T1000 (cell line): Measurements from ENCODE around the gene AUTS2.

Source experiments
- DNase-seq: peaks from one replicate; lab custom pipeline; 2025; ENCODE audit warnings: mixed read lengths; lab: John Stamatoyannopoulos, UW

AUTS2 gene

GRCh38 chr7:69857014-69857413, 258.7 kb downstream of the AUTS2 start:
- no peak for DNase-seq

GRCh38 chr7:69858471-69858870, 260.2 kb downstream of the AUTS2 start:
- DNase-seq = no peak

- no peak for DNase-seq
Observed at GRCh38 chr7:69859342-69859741, 261.1 kb downstream of the AUTS2 start.

- no peak for DNase-seq
Observed at GRCh38 chr7:69860486-69860885, 262.2 kb downstream of the AUTS2 start.

- DNase-seq = no peak
Observed at GRCh38 chr7:69860941-69861622, 262.8 kb downstream of the AUTS2 start.

- no peak for DNase-seq
Observed at GRCh38 chr7:69862413-69863064, 264.3 kb downstream of the AUTS2 start.

DNA sequence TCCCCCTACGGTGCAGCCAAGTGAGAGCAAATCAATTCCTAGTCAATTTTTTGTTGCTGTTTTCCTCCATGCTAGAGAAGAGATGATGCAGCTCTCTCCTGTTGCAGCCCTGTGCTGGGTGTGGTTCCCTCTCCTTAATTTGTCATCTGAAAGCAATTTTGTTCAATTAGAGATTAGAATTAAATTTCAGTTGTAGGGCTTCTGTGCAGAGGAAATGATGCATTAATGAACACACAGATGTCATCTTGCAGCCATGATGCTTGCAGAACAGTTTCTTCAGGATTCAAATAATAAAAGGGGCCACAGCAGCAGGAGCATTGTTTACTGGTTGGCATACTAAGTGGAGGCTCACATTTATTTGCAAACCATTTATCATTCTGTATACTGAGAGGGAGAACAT, 266.0 kb downstream of the AUTS2 start:
- DNase-seq = no peak

- no peak for DNase-seq
Observed at GRCh38 chr7:69864822-69865221, 266.5 kb downstream of the AUTS2 start.

DNA sequence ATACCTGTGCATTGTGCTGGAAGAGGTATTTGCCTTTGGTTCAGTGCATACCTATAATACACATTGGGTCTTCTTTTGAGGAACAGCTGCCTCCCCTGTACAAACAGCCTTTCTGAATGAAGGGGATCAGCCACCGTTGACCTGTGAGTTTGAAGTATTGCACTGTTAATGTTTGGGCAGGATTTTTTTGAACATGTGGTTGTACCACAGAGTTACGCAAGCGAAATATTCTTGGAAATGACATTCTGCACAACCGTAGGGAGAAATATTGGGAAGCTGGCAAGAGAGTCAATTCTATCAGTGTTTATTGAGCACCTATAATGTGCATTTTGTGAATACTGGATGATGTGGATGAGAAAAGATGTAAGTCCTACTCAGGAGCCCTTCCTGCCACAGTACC, 270.6 kb downstream of the AUTS2 start:
- no peak for DNase-seq

DNA sequence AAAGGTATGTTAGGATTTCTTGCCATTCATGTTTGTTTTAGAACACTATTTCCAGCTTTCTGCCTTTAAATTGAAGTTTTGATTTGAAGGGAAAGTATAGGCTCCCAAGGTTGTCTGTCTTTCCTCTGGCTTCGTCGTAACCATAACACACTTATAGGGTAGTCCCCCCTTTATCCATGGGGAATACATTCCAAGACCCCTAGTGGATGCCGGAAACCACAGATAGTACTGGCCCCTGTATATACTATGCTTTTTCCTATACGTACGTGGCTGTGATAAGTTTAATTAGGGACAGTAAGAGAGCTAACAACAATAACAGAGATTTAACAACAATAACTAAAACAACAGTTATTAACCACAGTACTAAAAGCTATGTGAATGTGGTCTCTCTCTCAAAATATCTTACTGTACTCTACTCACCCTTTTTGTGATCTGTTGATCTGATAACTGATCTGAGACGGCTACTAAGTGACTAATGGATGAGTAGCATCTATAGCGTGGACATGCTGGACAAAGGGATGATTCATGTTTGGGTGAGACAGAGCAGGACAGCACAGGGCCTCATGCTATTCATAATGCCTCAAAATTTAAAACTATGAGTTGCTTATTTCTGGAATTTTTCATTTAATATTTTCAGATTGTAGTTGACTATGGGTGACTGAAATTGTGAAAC, 273.1 kb downstream of the AUTS2 start:
- peak; percentile 2 for DNase-seq

GRCh38 chr7:69871886-69872569, 273.8 kb downstream of the AUTS2 start:
- DNase-seq = no peak

- no peak for DNase-seq
Observed at GRCh38 chr7:69873512-69873911, 275.2 kb downstream of the AUTS2 start.

GRCh38 chr7:69878015-69878414, 279.7 kb downstream of the AUTS2 start:
- no peak for DNase-seq

DNA sequence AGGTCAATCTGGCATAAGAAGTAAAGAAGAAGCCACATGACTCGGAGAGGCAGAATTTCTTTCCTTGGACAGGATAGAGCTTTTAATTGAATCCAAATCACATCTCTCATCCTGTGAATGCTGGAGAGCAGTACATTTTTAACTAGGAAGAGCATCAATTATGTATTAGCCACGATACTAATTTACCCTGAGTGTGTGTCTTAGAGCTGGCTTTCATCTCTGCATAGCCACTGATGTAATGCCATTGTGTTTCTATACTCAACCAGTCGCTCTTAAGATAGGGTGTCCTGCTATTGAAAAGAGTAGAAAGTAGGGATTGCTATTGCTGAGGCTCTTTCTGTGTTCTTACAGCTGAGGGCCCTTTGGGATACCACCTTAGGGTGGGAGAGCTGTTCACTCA, 280.3 kb downstream of the AUTS2 start:
- DNase-seq = no peak

DNA sequence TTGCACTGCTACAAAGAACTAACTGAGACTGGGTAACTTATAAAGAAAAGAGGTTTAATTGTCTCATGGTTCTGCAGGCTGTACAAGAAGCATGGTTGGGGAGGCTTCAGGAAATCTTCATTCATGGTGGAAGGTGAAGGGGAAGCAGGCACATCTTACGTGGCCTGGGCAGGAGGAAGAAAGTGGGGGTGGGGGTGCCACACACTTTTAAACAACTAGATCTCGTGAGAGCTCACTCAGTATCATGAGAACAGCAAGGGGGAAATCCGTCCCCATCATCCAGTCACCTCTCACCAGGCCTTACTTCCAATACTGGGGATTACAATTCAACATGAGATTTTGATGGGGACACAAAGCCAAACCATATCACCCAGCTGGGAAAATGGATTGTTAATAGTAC, 281.7 kb downstream of the AUTS2 start:
- no peak for DNase-seq

GRCh38 chr7:69880840-69881239, 282.6 kb downstream of the AUTS2 start:
- DNase-seq = no peak

GRCh38 chr7:69882269-69882668, 284.0 kb downstream of the AUTS2 start:
- DNase-seq = no peak

DNA sequence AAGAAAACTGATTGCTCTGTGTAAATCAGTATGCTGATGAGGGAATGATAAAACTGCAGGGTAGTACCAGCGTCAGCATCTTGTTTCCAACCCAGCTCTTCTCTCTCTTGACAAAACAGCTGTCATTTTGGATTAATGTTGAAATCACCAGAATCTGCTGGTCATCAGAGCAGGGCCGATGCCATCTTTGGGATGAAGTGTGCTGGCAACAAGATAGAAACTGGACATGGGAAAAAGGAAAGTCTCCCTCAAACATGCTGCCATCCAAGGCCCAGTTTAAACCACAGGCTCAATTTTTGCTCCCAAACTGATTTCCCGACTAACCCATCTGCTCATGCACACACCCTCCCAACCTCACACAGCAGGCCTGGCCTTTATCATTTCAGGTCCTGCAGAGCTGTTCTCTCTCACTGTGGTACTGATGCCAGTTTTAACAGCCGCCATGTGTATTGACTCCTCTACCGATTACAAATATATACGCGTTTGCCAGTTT, 285.2 kb downstream of the AUTS2 start:
- DNase-seq = no peak

DNA sequence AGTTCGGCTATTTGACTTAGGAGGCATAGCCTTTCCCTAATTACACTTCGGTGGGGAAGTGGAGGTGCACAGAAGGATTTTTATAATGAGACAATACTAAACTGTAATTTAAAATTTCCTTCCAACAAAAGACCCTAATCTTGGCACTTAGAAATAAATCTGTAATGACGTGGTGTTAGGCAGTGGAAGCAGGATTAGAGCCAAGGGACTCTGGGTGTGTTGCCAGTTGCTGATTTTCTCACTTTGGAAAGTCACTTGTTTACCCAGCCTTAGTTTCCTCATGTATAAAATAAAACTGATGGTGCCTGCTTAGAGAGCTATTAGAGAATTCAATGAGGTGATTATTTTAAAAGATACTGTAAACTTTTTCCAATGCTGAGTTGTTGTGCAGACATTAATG, 287.2 kb downstream of the AUTS2 start:
- DNase-seq = no peak

- DNase-seq = no peak
Observed at GRCh38 chr7:69889338-69889975, 291.2 kb downstream of the AUTS2 start.

- DNase-seq = no peak
Observed at GRCh38 chr7:69889976-69890351, 291.7 kb downstream of the AUTS2 start.

GRCh38 chr7:69892790-69893189, 294.5 kb downstream of the AUTS2 start:
- DNase-seq = no peak
